A549 (cell line): ENCODE measurements around the gene SMAD9.

Source experiments
- MYC ChIP-seq: IDR thresholded peaks from 2 replicates; pipeline ENCODE4 v1.6.1; 2012; ENCODE audit warnings: mild to moderate bottlenecking, inconsistent platforms, low read length, improper control_type of control experiment, borderline replicate concordance
- RFX5 ChIP-seq: fragments of 450-650 bp; IDR thresholded peaks from 2 replicates; pipeline ENCODE4 v1.7.1; 2014; ENCODE audit warnings: antibody characterized with exemption, mild to moderate bottlenecking, moderate library complexity
- TF ChIP-seq, protein P1 (sequence below): fragments of >200 bp; sonication (Bioruptor Twin); formaldehyde crosslinking; IDR thresholded peaks from 3 replicates; pipeline ENCODE4 v1.5.1; 2016
- TF ChIP-seq, protein P2 (sequence below): IDR thresholded peaks from 2 replicates; pipeline ENCODE4 v1.6.1; 2012; ENCODE audit warnings: low read depth, borderline replicate concordance

DNA sequence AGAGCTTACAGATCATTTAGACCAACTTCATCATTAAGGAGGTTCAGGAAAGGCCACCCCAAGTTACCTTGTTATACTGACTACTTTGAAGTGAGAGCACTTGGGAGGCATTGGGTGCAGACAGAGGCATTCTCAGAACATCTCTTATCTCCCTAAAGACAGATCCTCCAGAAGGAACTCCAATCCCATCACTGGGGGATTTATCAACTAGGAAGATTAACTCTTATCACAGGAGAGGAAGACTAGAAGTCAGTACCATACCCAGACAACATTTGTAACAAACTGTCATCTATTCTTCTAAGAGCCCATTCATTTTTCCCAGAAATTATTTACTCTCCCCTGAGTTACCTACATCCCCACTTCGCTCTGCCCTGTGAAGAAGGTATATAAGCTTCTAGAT, 106.8 kb downstream of the SMAD9 start:
- TF ChIP-seq, protein P1, sequence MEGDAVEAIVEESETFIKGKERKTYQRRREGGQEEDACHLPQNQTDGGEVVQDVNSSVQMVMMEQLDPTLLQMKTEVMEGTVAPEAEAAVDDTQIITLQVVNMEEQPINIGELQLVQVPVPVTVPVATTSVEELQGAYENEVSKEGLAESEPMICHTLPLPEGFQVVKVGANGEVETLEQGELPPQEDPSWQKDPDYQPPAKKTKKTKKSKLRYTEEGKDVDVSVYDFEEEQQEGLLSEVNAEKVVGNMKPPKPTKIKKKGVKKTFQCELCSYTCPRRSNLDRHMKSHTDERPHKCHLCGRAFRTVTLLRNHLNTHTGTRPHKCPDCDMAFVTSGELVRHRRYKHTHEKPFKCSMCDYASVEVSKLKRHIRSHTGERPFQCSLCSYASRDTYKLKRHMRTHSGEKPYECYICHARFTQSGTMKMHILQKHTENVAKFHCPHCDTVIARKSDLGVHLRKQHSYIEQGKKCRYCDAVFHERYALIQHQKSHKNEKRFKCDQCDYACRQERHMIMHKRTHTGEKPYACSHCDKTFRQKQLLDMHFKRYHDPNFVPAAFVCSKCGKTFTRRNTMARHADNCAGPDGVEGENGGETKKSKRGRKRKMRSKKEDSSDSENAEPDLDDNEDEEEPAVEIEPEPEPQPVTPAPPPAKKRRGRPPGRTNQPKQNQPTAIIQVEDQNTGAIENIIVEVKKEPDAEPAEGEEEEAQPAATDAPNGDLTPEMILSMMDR = no peak
- no peak for TF ChIP-seq RFX5
- no peak for TF ChIP-seq MYC
- TF ChIP-seq, protein P2, sequence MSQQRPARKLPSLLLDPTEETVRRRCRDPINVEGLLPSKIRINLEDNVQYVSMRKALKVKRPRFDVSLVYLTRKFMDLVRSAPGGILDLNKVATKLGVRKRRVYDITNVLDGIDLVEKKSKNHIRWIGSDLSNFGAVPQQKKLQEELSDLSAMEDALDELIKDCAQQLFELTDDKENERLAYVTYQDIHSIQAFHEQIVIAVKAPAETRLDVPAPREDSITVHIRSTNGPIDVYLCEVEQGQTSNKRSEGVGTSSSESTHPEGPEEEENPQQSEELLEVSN = no peak
